Mesendoderm (in vitro differentiated cells): ENCODE data around the gene OLFM1.

Experiments used
- DNase-seq: peaks from one replicate; pipeline ENCODE4 v3.0.0; 2013
- H2AK5ac ChIP-seq: 2 replicates; pipeline ENCODE4 v1.6.1; 2013; ENCODE audit warnings: low read length, inconsistent platforms
- H2BK120ac ChIP-seq: 2 replicates; pipeline ENCODE4 v1.6.1; 2013; ENCODE audit warnings: low read depth, mild to moderate bottlenecking, low read length, moderate library complexity, mixed read lengths
- H2BK15ac ChIP-seq: replicated peaks from 2 replicates; pipeline ENCODE4 v1.6.1; 2013; ENCODE audit warnings: low read depth, mild to moderate bottlenecking, moderate library complexity
- H2BK5ac ChIP-seq: 2 replicates; pipeline ENCODE4 v1.6.1; 2013; ENCODE audit warnings: low read length, inconsistent platforms
- H3K18ac ChIP-seq: 2 replicates; pipeline ENCODE4 v1.6.1; 2013; ENCODE audit warnings: mild to moderate bottlenecking, low read length, mixed read lengths
- H3K23ac ChIP-seq: one replicate; pipeline ENCODE4 v1.6.1; 2013; ENCODE audit warnings: low read length
- H3K27ac ChIP-seq: 2 replicates; pipeline ENCODE4 v1.5.1; 2013; ENCODE audit warnings: low read depth, mild to moderate bottlenecking, inconsistent platforms, low read length, moderate library complexity
- H3K27me3 ChIP-seq: 2 replicates; pipeline ENCODE4 v1.6.1; 2013; ENCODE audit warnings: low read length, control low read depth, mild to moderate bottlenecking, inconsistent platforms; ENCODE audit not compliant: insufficient read depth, poor library complexity
- H3K36me3 ChIP-seq: 2 replicates; pipeline ENCODE4 v1.6.1; 2013; ENCODE audit warnings: low read length, inconsistent platforms; ENCODE audit not compliant: control insufficient read depth, insufficient read depth
- H3K4ac ChIP-seq: one replicate; pipeline ENCODE4 v1.6.1; 2013; ENCODE audit warnings: low read depth, mild to moderate bottlenecking, low read length, moderate library complexity
- H3K4me1 ChIP-seq: 2 replicates; pipeline ENCODE4 v1.6.1; 2013; ENCODE audit warnings: low read depth, low read length, inconsistent platforms; ENCODE audit not compliant: control insufficient read depth
- H3K4me2 ChIP-seq: 2 replicates; pipeline ENCODE4 v1.6.1; 2013; ENCODE audit warnings: low read length
- H3K4me3 ChIP-seq: 2 replicates; pipeline ENCODE4 v1.5.1; 2013; ENCODE audit warnings: mild to moderate bottlenecking, low read length
- H3K56ac ChIP-seq: one replicate; pipeline ENCODE4 v1.6.1; 2013; ENCODE audit warnings: low read length
- H3K79me1 ChIP-seq: 2 replicates; pipeline ENCODE4 v1.6.1; 2013; ENCODE audit warnings: low read length, inconsistent platforms
- H3K79me2 ChIP-seq: 2 replicates; pipeline ENCODE4 v1.6.1; 2013; ENCODE audit warnings: mild to moderate bottlenecking, low read length; ENCODE audit not compliant: control insufficient read depth, insufficient read depth
- H3K9ac ChIP-seq: 2 replicates; pipeline ENCODE4 v1.6.1; 2013; ENCODE audit warnings: low read length, inconsistent platforms
- H4K5ac ChIP-seq: one replicate; pipeline ENCODE4 v1.6.1; 2013; ENCODE audit warnings: low read length
- H4K8ac ChIP-seq: one replicate; pipeline ENCODE4 v1.6.1; 2013; ENCODE audit warnings: low read depth, mild to moderate bottlenecking, control low read depth, low read length, moderate library complexity
- WGBS: extraction: QIAGEN DNeasy Blood & Tissue Kit; methylation state at CpG from one replicate; pipeline ENCODE4 v1.1.7; 2013; ENCODE audit warnings: low lambda C conversion rate, missing lambda C conversion rate; ENCODE audit not compliant: insufficient coverage; ENCODE audit errors: extremely low coverage; 5-methylcytosine and 5-hydroxymethylcytosine counted together

The OLFM1 gene

GRCh38 chr9:135040892-135041291 is 46.6 kb upstream of the OLFM1 start:
- no peak overlapping the region for H2BK120ac ChIP-seq
- DNase-seq = no peak

GRCh38 chr9:135043345-135043744 is 44.1 kb upstream of the OLFM1 start:
- no peak overlapping the region for H3K18ac ChIP-seq
- no peak overlapping the region for H3K23ac ChIP-seq
- no peaks in the 10 kb centered on the region for H3K36me3 ChIP-seq
- H3K79me1 ChIP-seq = no peaks in the 10 kb centered on the region
- H3K4me1 ChIP-seq = no peaks in the 10 kb centered on the region
- H2BK120ac ChIP-seq = no peak overlapping the region
- no peak overlapping the region for H4K5ac ChIP-seq
- H3K56ac ChIP-seq = no peak overlapping the region
- H3K79me2 ChIP-seq = no peaks in the 10 kb centered on the region
- H3K9ac ChIP-seq = no peak overlapping the region
- no peak overlapping the region for H3K4me3 ChIP-seq
- H3K4me2 ChIP-seq = no peak overlapping the region
- no CpG with 5 or more reads among the region's 11 CpGs for WGBS
- H3K27ac ChIP-seq = no peak overlapping the region
- no peak overlapping the region for H2BK5ac ChIP-seq
- no peak overlapping the region for H2AK5ac ChIP-seq
- no peak overlapping the region for H3K4ac ChIP-seq
- no peak overlapping the region for H2BK15ac ChIP-seq
- H3K27me3 ChIP-seq = no peaks in the 10 kb centered on the region
- H4K8ac ChIP-seq = no peak overlapping the region
- no peak for DNase-seq

More at GRCh38 chr9:135040892-135041291, 46.6 kb upstream of the OLFM1 start:
- Histone ChIP-seq H4K8ac (no peak overlapping the region), H3K18ac (no peak overlapping the region), H2BK15ac (no peak overlapping the region), H2BK5ac (no peak overlapping the region), H3K79me1 (no peaks in the 10 kb centered on the region), H3K56ac (no peak overlapping the region), H3K27ac (no peak overlapping the region), H3K4me1 (no peaks in the 10 kb centered on the region), H3K36me3 (no peaks in the 10 kb centered on the region), H3K4me3 (no peak overlapping the region), H3K27me3 (no peaks in the 10 kb centered on the region), H4K5ac (no peak overlapping the region), H3K4me2 (no peak overlapping the region), H3K79me2 (no peaks in the 10 kb centered on the region), H2AK5ac (no peak overlapping the region), H3K4ac (no peak overlapping the region), H3K9ac (no peak overlapping the region), H3K23ac (no peak overlapping the region)
- WGBS = no CpG with 5 or more reads among the region's 16 CpGs

GRCh38 chr9:135045264-135045927 is 42.1 kb upstream of the OLFM1 start:
- Histone ChIP-seq H2BK15ac (no peak overlapping the region), H3K4me1 (no peaks in the 10 kb centered on the region), H2BK5ac (no peak overlapping the region), H4K5ac (no peak overlapping the region), H2BK120ac (no peak overlapping the region), H3K23ac (no peak overlapping the region), H3K36me3 (no peaks in the 10 kb centered on the region), H2AK5ac (no peak overlapping the region), H4K8ac (no peak overlapping the region), H3K18ac (no peak overlapping the region), H3K4me2 (no peak overlapping the region), H3K4me3 (no peak overlapping the region), H3K79me2 (no peaks in the 10 kb centered on the region), H3K4ac (no peak overlapping the region), H3K27ac (no peak overlapping the region), H3K27me3 (no peaks in the 10 kb centered on the region), H3K9ac (no peak overlapping the region), H3K79me1 (no peaks in the 10 kb centered on the region), H3K56ac (no peak overlapping the region)
- WGBS = no CpG with 5 or more reads among the region's 25 CpGs
- no peak for DNase-seq

GRCh38 chr9:135045928-135046738 is 41.3 kb upstream of the OLFM1 start:
- Histone ChIP-seq H3K27me3 (no peaks in the 10 kb centered on the region), H3K56ac (no peak overlapping the region), H3K79me2 (no peaks in the 10 kb centered on the region), H3K18ac (no peak overlapping the region), H3K27ac (no peak overlapping the region), H3K23ac (no peak overlapping the region), H2AK5ac (no peak overlapping the region), H3K4me1 (no peaks in the 10 kb centered on the region), H3K4me2 (no peak overlapping the region), H2BK15ac (no peak overlapping the region), H4K5ac (no peak overlapping the region), H4K8ac (no peak overlapping the region), H3K9ac (no peak overlapping the region), H2BK5ac (no peak overlapping the region), H3K4me3 (no peak overlapping the region), H2BK120ac (no peak overlapping the region), H3K79me1 (no peaks in the 10 kb centered on the region), H3K4ac (no peak overlapping the region), H3K36me3 (no peaks in the 10 kb centered on the region)
- WGBS = no CpG with 5 or more reads among the region's 18 CpGs
- no peak for DNase-seq

- H3K9ac ChIP-seq = no peak overlapping the region
- no peak overlapping the region for H4K5ac ChIP-seq
- H3K36me3 ChIP-seq = no peaks in the 10 kb centered on the region
- WGBS = no CpG with 5 or more reads among the region's 12 CpGs
- H3K23ac ChIP-seq = no peak overlapping the region
- H3K4ac ChIP-seq = no peak overlapping the region
- no peaks in the 10 kb centered on the region for H3K79me2 ChIP-seq
- no peak overlapping the region for H2AK5ac ChIP-seq
- H2BK120ac ChIP-seq = no peak overlapping the region
- no peak overlapping the region for H3K56ac ChIP-seq
- no peak overlapping the region for H4K8ac ChIP-seq
- H3K4me1 ChIP-seq = no peaks in the 10 kb centered on the region
- no peaks in the 10 kb centered on the region for H3K27me3 ChIP-seq
- H3K27ac ChIP-seq = no peak overlapping the region
- no peak overlapping the region for H3K4me3 ChIP-seq
- no peak overlapping the region for H3K18ac ChIP-seq
- no peak overlapping the region for H3K4me2 ChIP-seq
- no peak for DNase-seq
- no peaks in the 10 kb centered on the region for H3K79me1 ChIP-seq
- no peak overlapping the region for H2BK5ac ChIP-seq
- no peak overlapping the region for H2BK15ac ChIP-seq
These were observed 40.6 kb upstream of the OLFM1 start for GRCh38 chr9:135046739-135047350.
